Measurements from ENCODE around the gene MKNK1.

Gene MKNK1

GRCh38 chr1:46558141-46558963 is 45.7 kb downstream of the MKNK1 start:
- DNase-seq (ENCODE audit: low read depth) = no peak

- no peak for DNase-seq (ENCODE audit: low read depth)
These were observed 46.7 kb downstream of the MKNK1 start for GRCh38 chr1:46557403-46557802.

- peak; percentile 38 for DNase-seq (ENCODE audit: low read depth)
These were observed 47.2 kb downstream of the MKNK1 start for GRCh38 chr1:46556822-46557221.

- no peak for DNase-seq (ENCODE audit: low read depth)
These were observed 48.0 kb downstream of the MKNK1 start for GRCh38 chr1:46555826-46556619.

- DNase-seq (ENCODE audit: low read depth) = no peak
These were observed 49.3 kb downstream of the MKNK1 start for GRCh38 chr1:46554597-46555381.

GRCh38 chr1:46554236-46554596 is 49.9 kb downstream of the MKNK1 start:
- DNase-seq (ENCODE audit: low read depth) = no peak

GRCh38 chr1:46553506-46553905 is 50.6 kb downstream of the MKNK1 start:
- no peak for DNase-seq (ENCODE audit: low read depth)

GRCh38 chr1:46552357-46553237 is 51.5 kb downstream of the MKNK1 start:
- DNase-seq (ENCODE audit: low read depth) = no peak

GRCh38 chr1:46551597-46552095 is 52.4 kb downstream of the MKNK1 start, which contains the start of gene KNCN:
Gene KNCN, minus strand, starts transcription at chr1:46551647. Its CDS starts 432 bp downstream, at chr1:46551215.
- DNase-seq (ENCODE audit: low read depth) = no peak

- DNase-seq (ENCODE audit: low read depth) = no peak
These were observed 53.3 kb downstream of the MKNK1 start for GRCh38 chr1:46550751-46551231.

GRCh38 chr1:46549697-46550681 is 54.1 kb downstream of the MKNK1 start:
- peak; percentile 28 for DNase-seq (ENCODE audit: low read depth)

- DNase-seq (ENCODE audit: low read depth) = no peak
These were observed 56.3 kb downstream of the MKNK1 start for GRCh38 chr1:46547481-46548383.

GRCh38 chr1:46546210-46546609 is 57.9 kb downstream of the MKNK1 start:
- DNase-seq (ENCODE audit: low read depth) = no peak

- no peak for DNase-seq (ENCODE audit: low read depth)
These were observed 58.3 kb downstream of the MKNK1 start for GRCh38 chr1:46545784-46546183.

- DNase-seq (ENCODE audit: low read depth) = no peak
These were observed 59.4 kb downstream of the MKNK1 start for GRCh38 chr1:46544561-46545240.

GRCh38 chr1:46543761-46544560 is 60.1 kb downstream of the MKNK1 start:
- DNase-seq (ENCODE audit: low read depth) = no peak

- DNase-seq (ENCODE audit: low read depth) = no peak
These were observed 60.7 kb downstream of the MKNK1 start for GRCh38 chr1:46543382-46543760.
